ENCODE measurements around the gene ABCF3. TPM values are rescaled to one million over a fixed set of nuclear protein-coding genes. Genes with fewer than 3 reads are reported as not detected.
"Not testable (repeated sequence)": the region's sequence is repeated elsewhere in the genome, so short reads cannot be mapped to it uniquely, and the experiment has no call there.

Gene ABCF3
- total RNA-seq, 1 donor from 2014 or later = 86.7 TPM

- POLR2A ChIA-PET = interaction anchor here (0.7 to 1.1 kb wide), 2 partner anchors 23 to 24 kb away, joined by 5 to 8 read pairs; partner anchors contain the start of gene EIF2B5
- no peak overlapping the region for H3K4me3 Mint-ChIP-seq
Measured at GRCh38 chr3:184158404-184158803, 27.6 kb upstream of the ABCF3 start.

GRCh38 chr3:184160456-184160855 is 25.5 kb upstream of the ABCF3 start:
- no peak overlapping the region for H3K4me3 Mint-ChIP-seq
- peaks cover 34% of the 10 kb centered on the region for H3K4me1 Mint-ChIP-seq
- H3K27ac Mint-ChIP-seq = no peak overlapping the region
- ATAC-seq (ENCODE audit: low read depth) = no peak
- no peak for DNase-seq
- POLR2A ChIA-PET = interaction anchor here (1.1 kb wide), 1 partner anchor 26 kb away, joined by 3 read pairs; no protein-coding TSS in a partner anchor
- no peak for TF ChIP-seq CTCF (IDR thresholded peaks at IDR 0.05)
- intact Hi-C loops (cut with micrococcal nuclease) = no loop called here
- peaks cover 32% of the 10 kb centered on the region for H3K36me3 Mint-ChIP-seq (ENCODE audit: low read depth)
- no peaks in the 10 kb centered on the region for H3K9me3 Mint-ChIP-seq
- CTCF ChIA-PET = no interaction called here
- no peaks in the 10 kb centered on the region for H3K27me3 Mint-ChIP-seq

More at GRCh38 chr3:184158404-184158803, 27.6 kb upstream of the ABCF3 start:
- peaks cover 12% of the 10 kb centered on the region for H3K36me3 Mint-ChIP-seq (ENCODE audit: low read depth)
- no peak for TF ChIP-seq CTCF (IDR thresholded peaks at IDR 0.05)
- H3K9me3 Mint-ChIP-seq = no peaks in the 10 kb centered on the region
- intact Hi-C loops (cut with micrococcal nuclease) = no loop called here
- H3K27me3 Mint-ChIP-seq = no peaks in the 10 kb centered on the region
- DNase-seq (no peak), ATAC-seq (ENCODE audit: low read depth) (no peak)
- H3K4me1 Mint-ChIP-seq = peaks cover 31% of the 10 kb centered on the region
- H3K27ac Mint-ChIP-seq = no peak overlapping the region
- CTCF ChIA-PET = no interaction called here

- Mint-ChIP-seq H3K36me3 (ENCODE audit: low read depth) (peaks cover 49% of the 10 kb centered on the region), H3K4me1 (peaks cover 16% of the 10 kb centered on the region)
- ATAC-seq (ENCODE audit: low read depth); H3K27ac Mint-ChIP-seq; DNase-seq; H3K4me3 Mint-ChIP-seq; CTCF ChIA-PET; POLR2A ChIA-PET; H3K27me3 Mint-ChIP-seq; H3K9me3 Mint-ChIP-seq; intact Hi-C loops (cut with micrococcal nuclease): not testable (repeated sequence)
Measured at GRCh38 chr3:184162571-184163070, 23.4 kb upstream of the ABCF3 start.

GRCh38 chr3:184164648-184165330 is 21.2 kb upstream of the ABCF3 start:
- DNase-seq (no peak), ATAC-seq (ENCODE audit: low read depth) (no peak)
- intact Hi-C loops (cut with micrococcal nuclease) = no loop called here
- Mint-ChIP-seq H3K27ac (no peak overlapping the region), H3K36me3 (ENCODE audit: low read depth) (peaks cover 60% of the 10 kb centered on the region), H3K27me3 (no peaks in the 10 kb centered on the region), H3K4me3 (no peak overlapping the region), H3K4me1 (peaks cover 9% of the 10 kb centered on the region), H3K9me3 (no peaks in the 10 kb centered on the region)
- POLR2A ChIA-PET = interaction anchor here (1.1 kb wide), 1 partner anchor 30 kb away, joined by 4 read pairs; the partner anchor contains the start of gene EIF2B5
- TF ChIP-seq CTCF (IDR thresholded peaks at IDR 0.05) = no peak
- CTCF ChIA-PET = no interaction called here

- Mint-ChIP-seq H3K27ac (no peak overlapping the region), H3K4me3 (no peak overlapping the region), H3K4me1 (peaks cover 9% of the 10 kb centered on the region), H3K36me3 (ENCODE audit: low read depth) (peaks cover 61% of the 10 kb centered on the region), H3K9me3 (no peaks in the 10 kb centered on the region), H3K27me3 (no peaks in the 10 kb centered on the region)
- TF ChIP-seq CTCF (IDR thresholded peaks at IDR 0.05) = no peak
- intact Hi-C loops (cut with micrococcal nuclease) = no loop called here
- DNase-seq (no peak), ATAC-seq (ENCODE audit: low read depth) (no peak)
- CTCF ChIA-PET = no interaction called here
- POLR2A ChIA-PET = interaction anchor here (1.1 kb wide), 1 partner anchor 30 kb away, joined by 4 read pairs; the partner anchor contains the start of gene EIF2B5
Measured at GRCh38 chr3:184165543-184165942, 20.5 kb upstream of the ABCF3 start.

Measured in activated B cell treated with CpG ODN at 0.5 μM for 24 hours (primary cell).